SU-DHL-6 (cell line): ENCODE data around the gene MARCHF11.

Experiments
- EZH2phosphoT487 ChIP-seq: fragments of 200-600 bp; sonication (generic), shearing (Covaris generic); conservative IDR thresholded peaks from 2 replicates; pipeline ENCODE4 v1.6.1; 2018; ENCODE audit warnings: mild to moderate bottlenecking, antibody characterized with exemption, low read length, moderate library complexity, mixed read lengths
- TF ChIP-seq, protein P1 (sequence below): fragments of 200-600 bp; sonication (generic); IDR thresholded peaks from one replicate; pipeline ENCODE4 v1.5.1; 2017; ENCODE audit warnings: antibody characterized with exemption, mild to moderate bottlenecking, low read length, moderate library complexity; ENCODE audit not compliant: insufficient read depth, poor library complexity, severe bottlenecking

DNA sequence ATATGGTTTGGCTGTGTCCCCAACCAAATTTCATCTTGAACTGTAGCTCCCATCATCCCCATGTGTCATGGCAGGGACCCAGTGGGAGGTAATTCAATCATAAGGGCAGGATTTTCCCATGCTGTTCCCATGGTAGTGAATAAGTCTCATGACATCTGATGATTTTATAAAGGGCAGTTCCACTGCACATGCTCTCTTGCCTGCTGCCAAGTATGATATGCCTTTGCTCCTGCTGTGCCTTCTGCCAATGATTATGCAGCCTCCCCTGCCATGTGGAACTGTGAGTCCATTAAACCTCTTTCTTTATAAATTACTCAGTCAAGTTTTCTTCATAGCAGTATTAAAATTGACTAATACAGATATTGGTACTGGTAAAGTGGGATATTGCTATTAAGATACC is 42.4 kb downstream of the MARCHF11 start:
- TF ChIP-seq, protein P1, sequence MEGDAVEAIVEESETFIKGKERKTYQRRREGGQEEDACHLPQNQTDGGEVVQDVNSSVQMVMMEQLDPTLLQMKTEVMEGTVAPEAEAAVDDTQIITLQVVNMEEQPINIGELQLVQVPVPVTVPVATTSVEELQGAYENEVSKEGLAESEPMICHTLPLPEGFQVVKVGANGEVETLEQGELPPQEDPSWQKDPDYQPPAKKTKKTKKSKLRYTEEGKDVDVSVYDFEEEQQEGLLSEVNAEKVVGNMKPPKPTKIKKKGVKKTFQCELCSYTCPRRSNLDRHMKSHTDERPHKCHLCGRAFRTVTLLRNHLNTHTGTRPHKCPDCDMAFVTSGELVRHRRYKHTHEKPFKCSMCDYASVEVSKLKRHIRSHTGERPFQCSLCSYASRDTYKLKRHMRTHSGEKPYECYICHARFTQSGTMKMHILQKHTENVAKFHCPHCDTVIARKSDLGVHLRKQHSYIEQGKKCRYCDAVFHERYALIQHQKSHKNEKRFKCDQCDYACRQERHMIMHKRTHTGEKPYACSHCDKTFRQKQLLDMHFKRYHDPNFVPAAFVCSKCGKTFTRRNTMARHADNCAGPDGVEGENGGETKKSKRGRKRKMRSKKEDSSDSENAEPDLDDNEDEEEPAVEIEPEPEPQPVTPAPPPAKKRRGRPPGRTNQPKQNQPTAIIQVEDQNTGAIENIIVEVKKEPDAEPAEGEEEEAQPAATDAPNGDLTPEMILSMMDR = no peak
- TF ChIP-seq EZH2phosphoT487 = no peak
